Peyer's patch (tissue), 4 donors: Measurements from ENCODE around the gene EIF3L.

Experiments used
- CTCF ChIP-seq, 6 experiments: fragments of 450-650 bp in 4 of 6; fragments of 200-600 bp in 2 of 6; sonication (generic) in 1 of 6; IDR thresholded peaks; one replicate each; pipeline ENCODE4 v1.5.1; 2017 to 2019; ENCODE audit warnings: antibody characterized with exemption in 6 of 6, mild to moderate bottlenecking in 3 of 6, moderate library complexity in 1 of 6
- POLR2A ChIP-seq, 2 donors: fragments of 450-650 bp; IDR thresholded peaks; one replicate each; pipeline ENCODE4 v1.5.1; 2017; ENCODE audit warnings: antibody characterized with exemption in 2 of 2, mild to moderate bottlenecking in 2 of 2, moderate library complexity in 2 of 2

DNA sequence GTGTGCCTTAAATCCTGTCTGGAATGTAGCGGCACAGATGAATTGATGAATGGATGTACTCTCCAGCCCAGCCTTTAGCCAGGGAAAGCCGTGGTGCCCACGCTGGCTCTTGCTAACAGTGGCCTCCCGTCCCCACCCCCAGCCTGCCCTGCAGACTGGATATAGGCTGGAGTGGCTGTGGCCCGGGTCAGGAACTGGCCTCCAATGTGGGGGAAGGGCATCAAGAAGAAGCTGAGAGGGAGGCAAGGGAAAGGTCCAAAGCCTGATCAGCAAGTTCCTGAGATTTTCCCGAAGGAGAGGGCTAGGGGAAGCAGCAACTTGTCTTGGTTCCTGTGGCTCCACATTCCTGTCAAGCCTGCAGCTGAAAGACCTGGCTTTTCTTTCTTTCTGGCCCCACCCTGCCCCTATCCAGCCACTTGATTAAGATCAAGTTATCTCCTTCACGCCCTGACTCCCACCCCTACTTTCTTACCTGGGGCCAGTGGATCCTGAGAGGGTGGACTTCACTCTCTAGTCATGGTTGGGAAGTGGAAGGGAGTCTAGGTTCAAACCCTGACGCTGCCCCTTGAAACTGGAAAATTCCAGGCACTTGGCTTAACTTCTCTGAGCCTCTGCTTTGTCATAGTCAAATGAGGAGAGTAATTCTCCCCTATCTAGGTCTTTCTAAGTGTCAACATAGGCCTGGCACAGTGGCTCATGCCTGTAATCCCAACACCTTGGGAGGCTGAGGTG is 45.9 kb downstream of the EIF3L start:
- TF ChIP-seq CTCF (IDR thresholded peaks at IDR 0.05) (no peak), POLR2A (IDR thresholded peaks at IDR 0.05) (no peak)
